ENCODE measurements around the gene PTPRE.
"Not testable (repeated sequence)": the region's sequence is repeated elsewhere in the genome, so short reads cannot be mapped to it uniquely, and the experiment has no call there.

Gene PTPRE

GRCh38 chr10:127984945-127985344 is 78.0 kb downstream of the PTPRE start:
- no peak for DNase-seq

DNA sequence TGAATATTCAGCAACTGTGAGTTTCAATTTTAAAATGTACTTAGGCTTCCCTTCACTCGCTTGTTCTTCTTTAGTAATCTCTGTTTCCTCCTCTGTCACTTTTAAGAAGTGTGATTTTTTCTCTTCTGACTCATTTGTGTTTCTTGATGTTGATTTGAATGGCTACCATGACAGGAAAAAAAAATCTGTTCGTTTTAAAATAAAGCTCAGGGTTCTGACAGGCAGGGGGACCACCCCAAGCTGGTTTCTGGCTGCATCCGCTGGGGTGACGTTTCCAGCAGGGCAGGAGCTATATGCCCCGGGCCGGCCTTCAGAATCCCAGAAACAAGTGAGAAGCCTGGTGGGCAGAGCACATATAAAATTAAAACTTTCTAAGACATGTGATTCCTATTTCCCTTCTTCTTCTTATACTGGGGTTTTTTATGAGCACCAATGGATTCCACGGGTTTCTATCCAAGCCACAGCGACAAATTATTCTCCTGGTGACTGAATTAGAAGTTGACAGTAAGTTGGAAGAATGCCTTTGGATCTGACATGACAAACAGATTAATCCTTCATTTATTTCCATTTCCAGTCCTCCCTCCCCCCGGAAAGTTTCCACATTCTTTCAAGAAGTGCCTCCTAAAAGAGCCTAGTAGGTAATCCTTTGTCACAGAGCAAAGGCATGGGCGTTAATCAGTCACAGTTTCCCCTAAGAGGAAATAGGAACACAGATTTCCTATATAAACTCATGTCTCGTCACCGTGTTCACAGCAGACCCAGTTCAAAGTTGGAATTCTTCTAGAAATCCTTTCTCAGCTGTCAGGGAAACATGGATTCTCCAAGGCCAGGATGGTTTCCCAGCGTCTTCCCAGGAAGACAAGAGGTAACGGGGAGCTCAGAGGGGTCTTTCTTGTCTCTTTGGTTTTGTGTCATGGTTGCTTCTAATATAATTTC is 79.9 kb downstream of the PTPRE start:
- DNase-seq: no peak

DNA sequence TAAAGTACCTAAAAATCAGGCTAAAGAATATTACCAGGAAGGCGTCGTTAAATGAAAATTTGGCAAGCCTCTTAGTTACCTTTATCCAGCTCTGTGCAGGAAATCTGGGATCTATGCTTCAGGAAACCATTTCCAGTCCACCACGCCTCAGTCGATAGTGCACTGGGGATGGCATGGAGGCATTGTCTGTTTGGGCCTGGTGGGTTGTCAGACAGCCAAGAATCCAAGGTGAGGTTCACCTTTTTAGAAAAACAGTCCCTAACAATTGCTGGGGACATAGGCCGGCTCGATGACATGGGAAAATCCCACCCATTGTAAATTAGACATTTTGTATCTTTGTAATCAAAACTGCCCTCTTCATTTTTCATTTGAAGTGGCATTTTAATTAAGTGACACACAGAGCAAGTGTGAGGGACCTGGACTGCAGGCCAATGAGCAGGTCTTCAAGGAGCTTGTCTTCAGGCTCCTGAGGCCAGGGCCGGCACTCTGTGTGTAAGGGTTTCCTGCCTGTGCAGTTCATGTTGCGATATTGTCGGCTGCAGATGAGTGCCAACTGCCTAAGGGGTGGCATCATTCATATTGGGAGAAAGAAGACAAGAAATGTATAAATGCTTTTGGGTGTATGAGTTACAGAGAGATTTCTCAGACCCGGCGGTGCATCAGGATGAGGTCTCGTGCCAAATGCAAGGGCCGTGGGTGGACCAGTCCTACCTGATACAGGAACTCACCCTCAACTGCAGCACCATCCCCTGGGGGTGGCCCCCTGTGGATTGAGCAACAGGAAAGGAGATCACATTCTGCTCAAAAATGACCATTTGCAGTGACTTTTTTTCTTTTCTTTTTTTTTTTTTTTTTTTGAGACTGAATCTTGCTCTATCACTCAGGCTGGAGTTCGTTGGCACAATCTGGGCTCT is 80.8 kb downstream of the PTPRE start:
- no peak for DNase-seq

GRCh38 chr10:127989481-127990012 is 82.6 kb downstream of the PTPRE start:
- no peak for DNase-seq

DNA sequence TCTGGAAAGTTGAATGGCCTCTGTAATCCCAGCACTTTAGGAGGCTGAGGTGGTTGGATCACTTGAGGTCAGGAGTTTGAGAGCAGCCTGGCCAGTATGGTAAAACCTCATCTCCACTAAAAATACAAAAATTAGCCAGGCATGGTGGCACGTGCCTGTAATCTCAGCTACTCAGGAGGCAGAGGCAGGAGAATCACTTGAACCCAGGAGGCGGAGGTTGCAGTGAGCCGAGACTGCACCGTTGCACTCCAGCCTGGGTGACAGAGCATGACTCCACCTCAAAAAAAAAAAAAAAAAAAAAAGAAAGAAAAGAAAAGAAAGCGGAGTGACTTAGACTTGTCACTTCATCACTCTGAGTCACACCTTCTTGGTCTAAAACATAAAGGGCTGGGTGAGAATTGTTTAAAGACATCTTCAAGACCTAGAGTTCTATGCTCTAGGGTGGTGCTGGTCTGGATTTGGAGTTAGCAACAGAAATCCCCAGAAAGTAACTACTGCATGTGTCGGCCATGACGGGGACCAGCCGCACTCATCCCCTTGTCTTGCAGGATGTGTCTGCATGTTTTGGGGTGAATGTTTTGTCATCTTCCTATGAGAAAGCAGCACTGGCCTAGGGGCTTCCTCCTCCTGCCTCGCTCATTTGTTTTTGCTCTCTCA is 83.4 kb downstream of the PTPRE start:
- DNase-seq: not testable (repeated sequence)

- no peak for DNase-seq
These were observed 84.1 kb downstream of the PTPRE start for GRCh38 chr10:127990846-127991542.

- DNase-seq: no peak
These were observed 84.8 kb downstream of the PTPRE start for GRCh38 chr10:127991543-127992255.

DNA sequence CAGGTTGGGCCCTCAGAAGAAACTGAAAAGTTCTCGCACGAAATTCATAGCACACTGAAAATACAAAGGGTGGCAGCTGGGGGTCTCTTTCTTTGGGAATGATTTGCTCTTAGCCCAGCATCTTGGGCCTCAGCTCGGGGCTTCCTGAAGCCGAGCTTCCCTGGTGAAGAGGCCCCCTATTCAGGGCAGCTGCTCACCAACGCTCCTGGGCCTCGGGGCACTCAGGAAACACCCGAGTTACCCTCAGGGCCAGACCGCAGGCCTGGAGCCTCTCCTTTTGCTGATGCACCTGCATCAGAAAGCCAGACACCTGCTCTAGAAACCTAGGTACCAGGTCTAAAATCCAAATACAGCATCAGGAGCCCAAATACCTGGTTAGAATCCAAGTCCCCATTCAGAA is 85.5 kb downstream of the PTPRE start:
- no peak for DNase-seq

DNA sequence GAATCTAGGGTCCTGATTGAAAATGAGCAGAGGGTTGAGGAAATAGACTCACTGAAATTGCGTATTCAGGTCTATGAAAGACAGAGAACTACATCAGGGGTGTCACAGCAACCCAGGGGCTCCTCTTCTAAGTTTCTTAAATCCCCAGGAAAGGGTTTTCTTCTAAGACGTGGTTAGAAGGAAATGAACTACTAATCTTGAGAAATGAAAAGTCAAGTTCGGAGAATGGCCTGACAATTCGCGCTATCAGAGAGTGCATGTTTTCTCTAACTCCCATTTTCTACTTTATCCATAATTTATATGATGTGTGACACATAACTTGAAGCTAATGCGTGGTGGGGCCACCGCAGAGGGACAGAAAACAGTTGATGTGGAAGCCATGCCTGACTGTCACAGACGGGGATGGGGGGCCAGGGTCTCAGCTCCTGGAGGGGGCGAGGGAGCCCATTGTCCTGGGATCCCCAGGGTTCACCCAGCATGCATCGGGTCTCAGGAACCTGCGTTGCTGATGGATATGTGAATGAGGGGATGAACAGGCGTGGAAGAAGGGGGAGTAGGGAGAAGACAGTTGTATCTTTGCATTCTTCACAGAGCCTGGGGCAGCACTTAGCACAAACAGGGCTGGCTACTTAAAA is 86.3 kb downstream of the PTPRE start:
- DNase-seq: no peak

GRCh38 chr10:127995939-127996338 is 89.0 kb downstream of the PTPRE start:
- DNase-seq: no peak

- no peak for DNase-seq
These were observed 89.7 kb downstream of the PTPRE start for GRCh38 chr10:127996586-127996985.

GRCh38 chr10:127997271-127997670 is 90.4 kb downstream of the PTPRE start:
- DNase-seq: no peak

DNA sequence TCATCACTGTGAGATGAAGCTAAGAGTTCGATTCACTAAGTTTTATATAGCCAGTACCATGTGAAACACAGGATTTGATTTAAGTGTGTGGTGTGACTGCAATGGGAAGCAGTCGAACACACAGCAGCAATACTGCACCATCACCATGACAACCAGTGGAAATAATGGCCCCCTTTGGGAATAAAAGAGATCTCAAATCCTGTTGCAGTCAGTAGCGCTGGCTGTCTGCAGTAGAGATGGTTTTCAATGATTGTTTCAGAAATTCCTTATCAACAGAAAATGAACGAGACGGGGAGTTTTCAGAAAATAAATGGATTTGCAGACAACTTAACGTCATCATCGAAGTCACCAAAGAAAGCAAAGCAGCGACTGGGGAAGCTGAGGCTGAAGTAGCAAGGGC is 91.0 kb downstream of the PTPRE start:
- DNase-seq: no peak

GRCh38 chr10:127998501-127999144 is 91.7 kb downstream of the PTPRE start:
- DNase-seq: no peak

DNA sequence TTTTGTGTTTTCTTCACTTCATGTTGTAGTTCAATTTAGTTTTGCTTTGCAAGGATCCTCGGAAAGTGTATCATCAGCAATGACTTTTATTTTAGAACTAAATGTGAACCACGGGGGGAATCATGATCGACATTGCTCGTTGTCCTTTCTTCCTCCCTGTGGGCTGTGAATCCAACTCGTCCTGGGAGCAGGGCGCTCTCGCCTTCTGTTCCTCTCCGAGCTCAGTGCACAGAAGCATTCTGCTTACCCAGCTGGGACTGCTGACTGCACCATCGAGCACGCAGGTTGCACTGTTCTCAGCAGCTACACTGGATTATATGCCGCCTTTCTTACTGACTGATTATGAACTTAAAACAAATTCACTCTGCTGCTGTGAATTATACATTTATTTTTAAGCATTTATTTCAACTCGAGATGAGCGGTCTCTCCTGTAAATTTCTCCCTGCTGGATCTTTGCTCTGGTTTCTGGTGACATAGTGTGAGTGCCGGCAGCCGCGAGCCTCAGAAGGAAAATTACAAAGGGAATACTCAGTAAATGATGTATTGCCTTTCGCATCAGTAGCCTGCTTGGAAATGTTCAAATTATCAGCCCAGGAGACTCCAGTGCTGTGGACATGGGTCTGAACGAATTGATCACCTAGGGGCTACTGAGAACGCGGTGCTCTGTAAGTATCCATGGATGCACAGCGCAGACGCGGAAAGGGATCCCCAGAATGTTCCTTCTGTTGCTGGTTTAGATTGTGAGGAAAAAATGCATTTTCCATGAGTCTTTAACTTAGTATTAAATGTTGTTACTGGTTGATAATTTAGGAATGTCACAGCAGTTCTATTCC is 92.6 kb downstream of the PTPRE start:
- no peak for DNase-seq

GRCh38 chr10:128000471-128001362 is 93.8 kb downstream of the PTPRE start:
- no peak for DNase-seq

DNA sequence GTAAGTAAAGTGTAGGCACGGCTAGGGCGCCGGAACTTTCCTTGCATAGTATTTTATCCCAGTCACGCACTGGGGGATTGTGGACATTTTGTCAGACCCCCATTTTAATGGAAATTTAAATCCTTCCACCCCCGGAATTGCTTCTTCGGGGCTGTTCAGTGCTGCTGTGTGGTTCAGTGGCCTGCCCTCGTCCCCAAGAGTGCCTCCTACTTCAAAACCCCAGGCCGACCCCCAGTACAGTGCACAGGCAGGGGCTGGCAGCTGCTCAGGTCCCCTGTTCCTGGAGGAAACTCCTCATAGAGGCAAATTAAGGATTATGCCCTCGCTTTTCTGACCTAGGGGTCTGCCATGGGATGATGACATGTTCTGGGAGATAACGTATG is 94.5 kb downstream of the PTPRE start:
- no peak for DNase-seq

- DNase-seq: no peak
These were observed 94.9 kb downstream of the PTPRE start for GRCh38 chr10:128001849-128002248.

- no peak for DNase-seq
These were observed 96.6 kb downstream of the PTPRE start for GRCh38 chr10:128003521-128003920.

All from SHP77 treated with DMSO at 0.1 percent for 48 hours (cell line).